Stimulated activated CD4-positive, alpha-beta T cell treated with anti-CD3 and anti-CD28 coated beads, Interleukin-15, amount 100 ng/mL, for 24 hours (primary cell): ENCODE measurements around the gene BEND5.

Source experiments
- DNase-seq: peaks from one replicate; pipeline ENCODE4 v3.0.0-alpha.2; 2020

Gene BEND5

DNA sequence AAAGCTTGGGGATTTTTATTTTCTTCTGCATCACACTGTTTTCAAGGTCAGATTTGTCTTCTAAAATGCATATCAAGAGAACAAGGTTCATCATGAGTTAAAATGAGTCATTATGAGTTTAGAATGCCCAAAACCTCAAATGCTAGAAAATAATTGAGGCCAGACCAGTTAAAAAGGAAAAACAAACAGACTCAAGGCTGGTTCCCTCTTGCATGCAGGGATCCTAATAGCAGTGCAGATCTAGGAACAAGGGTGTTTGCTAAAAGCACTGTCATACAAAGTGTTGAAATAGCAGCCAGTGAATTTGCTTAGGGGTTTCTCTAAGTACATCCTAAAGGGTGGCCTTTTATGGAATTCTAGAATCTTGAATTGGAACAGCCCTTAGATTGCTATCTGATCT is 15.3 kb downstream of the BEND5 start:
- no peak for DNase-seq

GRCh38 chr1:48760857-48761256 is 15.8 kb downstream of the BEND5 start:
- no peak for DNase-seq

GRCh38 chr1:48758976-48759375 is 17.7 kb downstream of the BEND5 start:
- no peak for DNase-seq

GRCh38 chr1:48757363-48757762 is 19.3 kb downstream of the BEND5 start:
- DNase-seq = no peak

GRCh38 chr1:48756683-48757316 is 19.9 kb downstream of the BEND5 start:
- DNase-seq = no peak

DNA sequence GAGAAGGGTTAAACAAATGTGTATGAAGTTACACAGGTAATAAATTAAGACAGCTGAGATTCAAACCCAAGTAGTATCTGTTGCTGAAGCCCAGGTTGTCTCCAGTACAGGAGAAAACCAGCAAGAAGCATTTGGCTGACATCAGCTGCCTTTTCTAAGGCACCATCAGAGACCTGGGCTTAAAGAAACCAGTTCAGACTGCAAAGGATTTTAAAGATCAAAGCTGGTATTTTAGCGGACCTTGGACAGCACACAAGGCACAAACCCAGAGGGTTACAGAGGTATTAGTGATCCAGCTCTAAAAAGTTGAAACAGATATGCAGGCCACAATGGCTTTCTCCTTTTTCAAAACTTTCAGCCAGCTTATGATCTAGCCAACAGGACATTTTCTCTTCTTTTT is 23.4 kb downstream of the BEND5 start:
- no peak for DNase-seq

DNA sequence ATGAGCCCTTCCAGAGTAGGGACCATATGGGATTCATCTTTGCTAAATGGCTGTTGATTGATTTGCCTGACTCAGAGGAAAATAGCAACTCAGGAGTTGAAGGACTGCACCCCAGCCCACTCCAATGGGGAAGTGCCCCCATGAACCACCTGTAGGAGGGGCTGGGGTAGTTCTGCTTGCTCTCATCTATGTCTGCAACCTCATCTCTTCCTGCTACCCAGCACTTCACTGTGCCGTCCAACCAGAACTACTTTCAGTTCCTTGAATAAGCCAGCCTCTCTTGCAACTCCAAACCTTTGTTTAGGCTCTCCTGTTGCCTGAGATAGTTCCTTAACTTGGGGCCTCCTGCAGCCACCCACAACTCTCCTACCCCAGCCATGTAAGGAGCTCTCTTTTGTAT is 26.6 kb downstream of the BEND5 start:
- DNase-seq = no peak

DNA sequence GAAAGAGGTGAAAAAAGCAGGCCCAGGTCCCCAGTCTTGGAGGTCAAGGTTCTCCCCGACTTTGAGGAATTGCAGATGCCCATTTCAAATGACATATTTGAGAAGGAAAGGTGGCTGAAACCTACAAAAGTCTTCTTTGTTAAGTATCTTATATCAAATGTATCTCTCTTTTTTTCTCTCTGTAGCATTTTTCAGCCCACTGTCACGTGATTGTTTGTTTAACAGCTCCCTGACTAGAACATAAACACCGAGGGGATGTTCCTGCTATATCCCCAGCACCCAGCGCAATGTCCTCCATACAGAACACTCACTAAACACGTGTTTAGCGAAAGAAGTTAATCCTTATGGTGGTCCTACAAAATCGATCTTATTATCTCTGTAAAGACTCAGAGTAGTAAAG is 27.6 kb downstream of the BEND5 start:
- no peak for DNase-seq

DNA sequence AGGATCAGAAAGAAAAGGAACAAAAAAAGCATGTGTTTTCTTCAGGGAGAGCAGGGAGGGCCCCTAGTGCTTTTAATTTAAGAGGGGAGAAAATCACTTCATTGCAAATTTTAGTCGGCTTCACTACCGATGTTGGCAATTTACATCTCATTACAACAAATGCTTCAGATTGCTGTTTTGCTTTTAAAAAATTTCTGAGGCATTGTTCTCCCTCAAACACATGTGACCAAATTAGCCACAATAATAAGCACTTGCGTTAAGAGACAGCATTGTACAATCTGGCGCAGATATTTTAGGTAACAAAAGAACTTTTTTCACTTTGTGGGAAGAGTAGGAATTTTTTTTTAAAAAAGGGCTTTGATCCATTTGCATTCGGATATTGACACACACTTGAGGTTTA is 29.8 kb downstream of the BEND5 start:
- no peak for DNase-seq

DNA sequence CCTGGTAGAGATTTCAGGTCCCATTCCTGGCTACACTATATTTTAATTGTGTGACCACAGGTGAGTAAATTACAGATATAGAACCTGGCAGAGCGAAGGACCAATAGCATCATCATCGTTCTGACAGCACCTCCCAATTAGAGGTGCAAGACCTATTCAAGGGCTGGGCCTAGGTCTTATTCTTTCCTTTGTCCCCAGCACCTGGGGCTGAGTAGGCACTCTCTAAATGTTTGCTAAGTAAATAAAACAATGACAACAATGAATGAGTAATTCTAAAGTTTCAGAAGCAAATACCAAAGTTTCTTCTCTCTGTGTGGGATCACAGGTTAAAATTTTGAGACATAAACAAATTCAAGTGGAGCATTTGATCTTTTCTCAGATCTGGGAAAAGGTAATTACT is 32.7 kb downstream of the BEND5 start:
- DNase-seq = no peak

DNA sequence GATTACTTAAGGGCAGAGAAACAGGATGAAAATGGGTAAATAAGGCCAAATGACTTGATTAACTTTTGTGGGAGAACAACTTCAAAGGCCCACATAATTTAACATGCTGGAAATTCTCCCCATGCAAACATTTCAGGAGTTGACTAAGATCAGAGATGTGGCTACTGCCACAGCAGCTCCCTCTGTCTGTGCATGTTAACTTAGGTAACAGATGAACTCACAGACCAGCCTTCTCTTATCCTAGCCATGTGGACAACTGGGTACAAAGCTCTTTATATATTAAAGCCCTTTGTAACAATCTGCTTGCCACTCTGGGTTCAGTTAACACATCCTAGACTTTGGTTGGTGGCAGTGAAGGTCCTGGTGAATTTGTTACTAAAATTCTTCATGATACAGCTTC is 33.2 kb downstream of the BEND5 start:
- no peak for DNase-seq

DNA sequence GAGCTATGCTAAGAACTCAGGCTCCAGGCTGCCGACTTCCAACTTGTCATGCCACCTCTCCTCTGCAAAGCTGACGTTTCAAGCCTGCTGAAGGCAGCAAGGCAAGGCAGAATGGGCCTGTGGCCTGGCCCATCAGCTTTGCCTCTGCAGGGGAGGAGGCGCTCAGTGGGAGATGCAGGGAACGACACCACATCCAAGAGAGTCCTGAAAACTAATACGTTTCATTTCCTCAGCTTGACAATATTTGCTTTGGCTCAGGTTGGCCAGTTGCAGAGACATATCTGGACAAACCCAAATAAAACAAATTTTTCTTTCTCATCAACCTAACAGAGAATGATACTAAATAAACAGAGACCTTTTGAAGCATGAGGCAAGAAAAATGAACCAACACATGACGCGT is 35.3 kb downstream of the BEND5 start:
- no peak for DNase-seq

- DNase-seq = no peak
Measured at GRCh38 chr1:48740621-48741020, 36.1 kb downstream of the BEND5 start.

GRCh38 chr1:48739091-48739490 is 37.6 kb downstream of the BEND5 start:
- no peak for DNase-seq

GRCh38 chr1:48738356-48738755 is 38.3 kb downstream of the BEND5 start:
- DNase-seq = no peak

GRCh38 chr1:48735796-48736195 is 40.9 kb downstream of the BEND5 start:
- no peak for DNase-seq

GRCh38 chr1:48730164-48730910 is 46.4 kb downstream of the BEND5 start:
- DNase-seq = no peak

DNA sequence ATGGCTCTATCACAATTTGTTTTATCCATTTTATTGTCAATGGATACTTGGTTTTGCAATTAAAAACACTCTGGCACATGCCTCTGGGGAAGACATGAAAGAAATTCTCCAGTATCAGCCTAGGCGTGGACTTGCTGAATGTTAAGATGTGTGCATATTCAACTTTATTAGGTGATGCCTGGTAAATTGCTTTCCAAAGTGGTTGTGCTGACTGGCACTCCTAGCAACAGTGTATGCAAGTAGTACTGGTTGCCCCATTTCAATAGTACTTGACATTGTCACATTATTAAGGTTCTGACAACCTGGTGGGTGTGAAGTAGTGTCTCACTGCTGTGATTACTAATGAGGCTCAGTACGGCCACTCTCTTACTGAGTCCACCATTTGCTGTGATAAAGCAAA is 48.1 kb downstream of the BEND5 start:
- no peak for DNase-seq

- DNase-seq = no peak
Measured at GRCh38 chr1:48726557-48727215, 50.0 kb downstream of the BEND5 start.

DNA sequence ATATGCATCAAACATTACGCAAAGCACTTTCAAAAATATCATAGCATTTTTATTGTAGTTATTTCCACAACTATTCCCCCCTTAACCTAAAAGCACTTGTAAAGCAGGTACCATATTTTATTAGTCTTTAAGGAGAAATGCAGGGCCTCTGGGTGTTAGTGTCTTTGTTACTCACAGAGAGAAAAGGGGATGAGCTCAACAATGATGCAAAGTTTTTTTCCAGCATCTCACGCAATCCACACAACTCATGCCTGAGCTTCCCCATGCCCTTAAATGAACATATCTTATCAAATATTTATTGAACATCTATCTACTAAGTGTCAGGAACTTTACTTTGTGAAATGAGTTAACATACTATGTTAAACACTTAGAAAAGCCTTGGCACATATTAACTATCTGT is 50.6 kb downstream of the BEND5 start:
- DNase-seq = no peak

GRCh38 chr1:48725341-48726046 is 51.2 kb downstream of the BEND5 start:
- no peak for DNase-seq

- DNase-seq = no peak
Measured at GRCh38 chr1:48720929-48721328, 55.8 kb downstream of the BEND5 start.

DNA sequence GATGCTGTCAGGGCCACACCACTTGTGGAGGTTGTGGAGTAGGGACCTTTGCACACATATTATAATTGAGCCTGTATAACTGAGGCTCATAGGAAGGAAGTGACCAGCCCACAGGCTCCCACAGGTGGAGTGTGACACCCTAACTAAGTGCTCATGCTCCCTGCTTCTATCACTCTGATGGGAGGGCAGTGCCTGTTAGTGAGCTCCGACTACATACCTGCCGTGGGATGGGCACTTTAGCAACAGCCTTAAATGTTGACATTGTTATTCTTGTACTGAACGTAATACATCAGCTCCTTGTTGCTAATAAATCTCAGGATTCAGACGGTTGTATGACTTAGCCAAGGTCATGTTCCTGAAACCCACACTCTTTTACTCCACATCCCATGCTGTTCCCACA is 58.0 kb downstream of the BEND5 start:
- no peak for DNase-seq

DNA sequence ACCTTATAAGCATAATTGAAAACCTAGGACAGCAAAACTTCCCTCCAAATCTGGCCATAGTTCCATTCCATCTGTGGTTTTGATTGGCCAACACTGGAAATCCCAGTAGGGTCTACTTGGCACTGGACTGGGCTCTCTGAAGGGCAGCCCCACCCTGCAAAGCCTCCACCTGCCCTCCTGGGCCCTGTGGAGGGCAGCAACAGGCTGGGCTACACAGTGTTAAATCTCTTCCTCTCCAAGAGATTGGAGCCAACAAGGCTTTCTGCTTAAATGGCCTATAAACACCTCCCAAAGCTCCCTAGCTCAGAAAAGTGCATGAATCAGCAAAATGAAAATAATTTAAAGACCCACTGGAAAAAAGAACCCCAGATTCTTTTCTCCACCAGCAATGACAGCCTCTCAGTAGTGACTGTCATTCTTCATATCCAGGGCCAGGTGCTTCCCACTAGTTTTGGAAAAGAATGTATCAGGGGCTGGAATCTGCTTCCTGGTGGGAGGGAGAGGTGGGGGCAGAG is 58.5 kb downstream of the BEND5 start:
- no peak for DNase-seq
